ENCODE measurements around the gene SEC24C.

The SEC24C gene

GRCh38 chr10:73746721-73747120, 2.5 kb downstream of the SEC24C start:
- Histone ChIP-seq H3K79me2 (ENCODE audit: insufficient read depth, low read length) (peaks cover 76% of the 10 kb centered on the region), H2AFZ (ENCODE audit: low read length) (no peak overlapping the region), H3K9me2 (replicated peaks; ENCODE audit: low read depth, low read length) (no peaks in the 10 kb centered on the region), H3K9me3 (ENCODE audit: insufficient read depth, low read depth, low read length) (no peaks in the 10 kb centered on the region), H4K20me1 (ENCODE audit: insufficient read depth, low read length, poor library complexity, severe bottlenecking) (peaks cover 19% of the 10 kb centered on the region), H3K9ac (ENCODE audit: low read depth, low read length, poor library complexity, severe bottlenecking) (peak overlapping the region; percentile 52), H3K4me3 (ENCODE audit: low read length, poor library complexity, severe bottlenecking) (peak overlapping the region; percentile 33), H3K27me3 (ENCODE audit: insufficient read depth, low read length, poor library complexity, severe bottlenecking) (no peaks in the 10 kb centered on the region), H3K36me3 (ENCODE audit: insufficient read depth, low read length) (peaks cover 20% of the 10 kb centered on the region; the same call in 1 of the 2 replicates), H3F3A (ENCODE audit: low read depth) (no peaks in the 10 kb centered on the region), H3K4me2 (ENCODE audit: low read depth, low read length, poor library complexity, severe bottlenecking) (peak overlapping the region; percentile 63), H3K4me1 (ENCODE audit: insufficient read depth, low read length, poor library complexity, severe bottlenecking) (peaks cover 42% of the 10 kb centered on the region)
- TF ChIP-seq CTCF (conservative IDR thresholded peaks at IDR 0.05; ENCODE audit: low read length) (no peak), EZH2phosphoT487 (IDR thresholded peaks at IDR 0.05; ENCODE audit: borderline replicate concordance) (no peak)

- H3K36me3 ChIP-seq (ENCODE audit: insufficient read depth, low read length) = peaks cover 47% of the 10 kb centered on the region; the same call in 1 of the 2 replicates
- H3K4me2 ChIP-seq (ENCODE audit: low read depth, low read length, poor library complexity, severe bottlenecking) = peak overlapping the region; percentile 78
These were observed 6.6 kb downstream of the SEC24C start for GRCh38 chr10:73750819-73751218.

GRCh38 chr10:73756183-73756582, 12.0 kb downstream of the SEC24C start:
- no peaks in the 10 kb centered on the region for H4K20me1 ChIP-seq (ENCODE audit: insufficient read depth, low read length, poor library complexity, severe bottlenecking)
- H3K9me3 ChIP-seq (ENCODE audit: insufficient read depth, low read depth, low read length) = no peaks in the 10 kb centered on the region
- H3K79me2 ChIP-seq (ENCODE audit: insufficient read depth, low read length) = peaks cover 11% of the 10 kb centered on the region; the same call in 1 of the 2 replicates
- no peak for TF ChIP-seq EZH2phosphoT487 (IDR thresholded peaks at IDR 0.05; ENCODE audit: borderline replicate concordance)
- no peak for TF ChIP-seq CTCF (conservative IDR thresholded peaks at IDR 0.05; ENCODE audit: low read length)
- peaks cover 57% of the 10 kb centered on the region; the same call in 1 of the 2 replicates for H3K36me3 ChIP-seq (ENCODE audit: insufficient read depth, low read length)
- no peaks in the 10 kb centered on the region for H3F3A ChIP-seq (ENCODE audit: low read depth)
- H3K4me2 ChIP-seq (ENCODE audit: low read depth, low read length, poor library complexity, severe bottlenecking) = no peak overlapping the region
- H2AFZ ChIP-seq (ENCODE audit: low read length) = no peak overlapping the region
- H3K27me3 ChIP-seq (ENCODE audit: insufficient read depth, low read length, poor library complexity, severe bottlenecking) = no peaks in the 10 kb centered on the region
- no peaks in the 10 kb centered on the region for H3K9me2 ChIP-seq (replicated peaks; ENCODE audit: low read depth, low read length)
- H3K4me1 ChIP-seq (ENCODE audit: insufficient read depth, low read length, poor library complexity, severe bottlenecking) = no peaks in the 10 kb centered on the region
- no peak overlapping the region for H3K9ac ChIP-seq (ENCODE audit: low read depth, low read length, poor library complexity, severe bottlenecking)
- no peak overlapping the region for H3K4me3 ChIP-seq (ENCODE audit: low read length, poor library complexity, severe bottlenecking)

More at GRCh38 chr10:73750819-73751218, 6.6 kb downstream of the SEC24C start:
- H3K79me2 ChIP-seq (ENCODE audit: insufficient read depth, low read length) = peaks cover 43% of the 10 kb centered on the region
- H3K9me2 ChIP-seq (replicated peaks; ENCODE audit: low read depth, low read length) = no peaks in the 10 kb centered on the region
- no peak overlapping the region for H2AFZ ChIP-seq (ENCODE audit: low read length)
- TF ChIP-seq CTCF (conservative IDR thresholded peaks at IDR 0.05; ENCODE audit: low read length) (no peak), EZH2phosphoT487 (IDR thresholded peaks at IDR 0.05; ENCODE audit: borderline replicate concordance) (no peak)
- H3K4me3 ChIP-seq (ENCODE audit: low read length, poor library complexity, severe bottlenecking) = no peak overlapping the region
- peaks cover 18% of the 10 kb centered on the region for H3K4me1 ChIP-seq (ENCODE audit: insufficient read depth, low read length, poor library complexity, severe bottlenecking)
- no peaks in the 10 kb centered on the region for H3K9me3 ChIP-seq (ENCODE audit: insufficient read depth, low read depth, low read length)
- H4K20me1 ChIP-seq (ENCODE audit: insufficient read depth, low read length, poor library complexity, severe bottlenecking) = peaks cover 14% of the 10 kb centered on the region
- no peaks in the 10 kb centered on the region for H3K27me3 ChIP-seq (ENCODE audit: insufficient read depth, low read length, poor library complexity, severe bottlenecking)
- H3K9ac ChIP-seq (ENCODE audit: low read depth, low read length, poor library complexity, severe bottlenecking) = peak overlapping the region; percentile 21
- no peaks in the 10 kb centered on the region for H3F3A ChIP-seq (ENCODE audit: low read depth)

Data from Loucy (cell line).